Thyroid gland (tissue), 4 donors: ENCODE results near the gene ITPKB. TPM values are rescaled to one million over a fixed set of nuclear protein-coding genes. Genes with fewer than 3 reads are reported as not detected.

Experiments used
- DNase-seq, 2 donors: peaks; one replicate each; pipeline ENCODE4 v3.0.0-alpha.2; 2019
- H3K27ac ChIP-seq, 3 donors: fragments of 200-600 bp; sonication (generic); 1 replicate in 2 of 3; 2 replicates in 1 of 3; pipeline ENCODE4 v1.5.1; 2016 to 2019; ENCODE audit warnings: mild to moderate bottlenecking in 1 of 3, moderate library complexity in 1 of 3
- H3K27me3 ChIP-seq: fragments of 200-600 bp; sonication (generic); one replicate; pipeline ENCODE4 v1.5.1; 2019
- H3K36me3 ChIP-seq, 2 donors: fragments of 200-600 bp; sonication (generic); one replicate each; pipeline ENCODE4 v1.5.1; 2016 to 2019
- H3K4me1 ChIP-seq, 2 donors: fragments of 200-600 bp; sonication (generic); one replicate each; pipeline ENCODE4 v1.5.1; 2017 to 2019
- H3K4me3 ChIP-seq, 3 donors: fragments of 200-600 bp; sonication (generic); replicated peaks in 1 of 3; 1 replicate in 2 of 3; 2 replicates in 1 of 3; pipeline ENCODE4 v1.5.1; 2016; ENCODE audit warnings: mild to moderate bottlenecking in 1 of 3
- H3K9me3 ChIP-seq: fragments of 200-600 bp; sonication (generic); one replicate; pipeline ENCODE4 v1.5.1; 2017
- POLR2A ChIP-seq, 2 donors: fragments of 450-650 bp; IDR thresholded peaks; one replicate each; pipeline ENCODE4 v1.6.1; 2017; ENCODE audit warnings: antibody characterized with exemption in 2 of 2, mild to moderate bottlenecking in 2 of 2, moderate library complexity in 1 of 2
- WGBS, 2 donors: methylation state at CpG; one replicate each; pipeline ENCODE4 v1.1.5; 2017; 5-methylcytosine and 5-hydroxymethylcytosine counted together
- intact Hi-C: fragments of 100-400 bp; cut with DNase I; formaldehyde crosslinking; loops from one replicate; pipeline ENCODE4 v1.15.1; 2023
- total RNA-seq, 4 donors: library from RNA; depleted of rRNA; stranded (reverse); fragments of >200 nt; gene quantifications; one replicate each; pipeline ENCODE4 v1.2.3, GENCODE V29; 2016
- TF ChIP-seq, protein P1 (sequence below), 6 experiments: fragments of 200-600 bp in 3 of 6; fragments of 450-650 bp in 3 of 6; sonication (generic) in 3 of 6; IDR thresholded peaks; one replicate each; pipeline ENCODE4 v1.5.1; 2016 to 2019; ENCODE audit warnings: antibody characterized with exemption in 6 of 6, mild to moderate bottlenecking in 2 of 6, inconsistent platforms in 1 of 6, moderate library complexity in 1 of 6

Gene ITPKB
- total RNA-seq, 4 donors from 2014 or later: 19.1 to 24.0 (median 22.2) TPM

DNA sequence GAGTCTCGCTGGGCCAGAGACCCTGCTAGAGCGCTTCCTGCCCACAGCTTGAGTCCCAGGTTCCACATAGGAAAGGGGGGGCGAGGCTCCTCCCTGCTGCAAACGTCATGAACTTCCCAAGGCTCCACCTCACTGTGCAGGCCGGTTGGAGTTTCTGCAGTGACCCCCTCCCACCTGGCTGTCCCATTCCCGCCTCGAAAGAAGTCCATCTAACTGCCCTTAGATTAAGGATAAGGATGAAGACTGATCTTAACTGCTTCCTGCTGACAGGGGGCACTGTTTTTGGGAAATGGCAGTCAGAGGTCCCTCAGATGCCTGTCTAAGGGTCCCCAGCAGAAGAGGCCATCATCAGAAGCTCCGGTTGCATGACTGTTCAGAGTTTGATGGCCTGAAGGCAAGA is 127.8 kb downstream of the ITPKB start:
- H3K27me3 ChIP-seq: no peaks in the 10 kb centered on the region
- WGBS, 2 donors: 50 to 56% methylated on average over 8 of the region's 8 CpGs

DNA sequence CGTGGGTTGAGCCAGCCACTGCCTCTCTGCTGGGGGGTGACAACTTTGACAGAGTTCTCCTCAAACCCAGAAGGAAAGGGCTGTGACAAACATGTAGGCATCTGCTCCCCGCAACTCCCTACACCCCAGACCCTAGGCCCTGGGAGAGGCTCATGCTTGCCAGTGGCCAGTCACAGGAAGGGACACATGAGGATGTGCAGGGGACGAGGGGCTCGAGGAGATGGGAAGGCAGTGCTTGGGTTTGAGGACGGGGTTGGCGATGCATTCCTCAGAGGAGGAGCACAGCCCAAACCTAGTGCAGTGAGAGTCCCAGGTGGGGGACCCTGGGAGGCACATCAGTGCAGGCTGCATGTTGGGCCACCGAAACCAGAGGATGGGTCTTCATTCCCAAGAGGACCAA is 128.4 kb downstream of the ITPKB start:
- H3K36me3 ChIP-seq: no peaks in the 10 kb centered on the region
- H3K27me3 ChIP-seq: no peaks in the 10 kb centered on the region
- no peaks in the 10 kb centered on the region for H3K4me1 ChIP-seq
- H3K27ac ChIP-seq: no peak overlapping the region
- no peak for DNase-seq
- 86 to 93% methylated on average over 6 to 7 of the region's 7 CpGs for WGBS, 2 donors
- H3K4me3 ChIP-seq: no peak overlapping the region
- TF ChIP-seq, protein P1, sequence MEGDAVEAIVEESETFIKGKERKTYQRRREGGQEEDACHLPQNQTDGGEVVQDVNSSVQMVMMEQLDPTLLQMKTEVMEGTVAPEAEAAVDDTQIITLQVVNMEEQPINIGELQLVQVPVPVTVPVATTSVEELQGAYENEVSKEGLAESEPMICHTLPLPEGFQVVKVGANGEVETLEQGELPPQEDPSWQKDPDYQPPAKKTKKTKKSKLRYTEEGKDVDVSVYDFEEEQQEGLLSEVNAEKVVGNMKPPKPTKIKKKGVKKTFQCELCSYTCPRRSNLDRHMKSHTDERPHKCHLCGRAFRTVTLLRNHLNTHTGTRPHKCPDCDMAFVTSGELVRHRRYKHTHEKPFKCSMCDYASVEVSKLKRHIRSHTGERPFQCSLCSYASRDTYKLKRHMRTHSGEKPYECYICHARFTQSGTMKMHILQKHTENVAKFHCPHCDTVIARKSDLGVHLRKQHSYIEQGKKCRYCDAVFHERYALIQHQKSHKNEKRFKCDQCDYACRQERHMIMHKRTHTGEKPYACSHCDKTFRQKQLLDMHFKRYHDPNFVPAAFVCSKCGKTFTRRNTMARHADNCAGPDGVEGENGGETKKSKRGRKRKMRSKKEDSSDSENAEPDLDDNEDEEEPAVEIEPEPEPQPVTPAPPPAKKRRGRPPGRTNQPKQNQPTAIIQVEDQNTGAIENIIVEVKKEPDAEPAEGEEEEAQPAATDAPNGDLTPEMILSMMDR (IDR thresholded peaks at IDR 0.05): no peak
- TF ChIP-seq POLR2A (IDR thresholded peaks at IDR 0.05): no peak
- no peaks in the 10 kb centered on the region for H3K9me3 ChIP-seq
- intact Hi-C loops: no loop called here

More for the DNA sequence above, 127.8 kb downstream of the ITPKB start:
- H3K27ac ChIP-seq: no peak overlapping the region
- no peaks in the 10 kb centered on the region for H3K36me3 ChIP-seq
- no peak for DNase-seq
- no peak overlapping the region for H3K4me3 ChIP-seq
- no peaks in the 10 kb centered on the region for H3K4me1 ChIP-seq
- no peak for TF ChIP-seq POLR2A (IDR thresholded peaks at IDR 0.05)
- TF ChIP-seq, protein P1 (IDR thresholded peaks at IDR 0.05): no peak
- H3K9me3 ChIP-seq: no peaks in the 10 kb centered on the region
- intact Hi-C loops: no loop called here

DNA sequence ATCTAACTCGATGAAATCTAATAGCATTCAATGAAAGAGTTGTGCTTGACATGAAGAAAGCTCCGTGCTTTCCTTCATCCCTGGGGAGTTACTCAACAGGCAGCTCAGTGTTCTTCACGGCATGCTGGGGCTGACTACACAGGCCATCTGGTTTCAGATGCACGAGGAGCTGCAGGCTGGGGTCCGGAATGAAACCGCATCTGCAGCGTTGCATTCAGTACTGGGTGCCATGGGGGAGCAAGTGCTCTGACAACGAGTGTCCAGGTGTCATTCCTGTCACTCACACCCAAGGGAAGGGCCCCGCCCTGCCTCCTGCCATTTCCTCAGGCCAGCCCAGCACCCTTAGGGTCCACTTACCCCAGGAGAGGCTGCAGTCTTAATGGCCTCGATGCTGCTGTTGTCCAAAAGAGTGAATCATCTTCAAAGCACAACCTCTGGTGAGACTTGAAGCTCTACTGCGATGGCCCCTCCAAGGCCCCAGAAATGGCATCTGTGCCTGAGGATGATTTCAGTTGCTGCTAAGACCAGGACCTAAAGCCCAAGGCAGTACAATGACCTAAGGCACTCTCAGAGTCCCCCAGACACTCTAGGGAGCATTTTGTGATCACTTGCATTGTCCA is 129.1 kb downstream of the ITPKB start:
- TF ChIP-seq, protein P1 (IDR thresholded peaks at IDR 0.05): no peak
- TF ChIP-seq POLR2A (IDR thresholded peaks at IDR 0.05): no peak
- intact Hi-C loops: loop anchor here (5.0 kb wide), 1 partner anchor 63 kb away; the partner anchor contains the start of gene STUM
- H3K4me3 ChIP-seq: no peak overlapping the region
- no peak overlapping the region for H3K27ac ChIP-seq
- no peak for DNase-seq
- H3K36me3 ChIP-seq: no peaks in the 10 kb centered on the region
- no peaks in the 10 kb centered on the region for H3K27me3 ChIP-seq
- WGBS, 2 donors: 83 to 84% methylated on average over 10 to 11 of the region's 11 CpGs
- H3K4me1 ChIP-seq: no peaks in the 10 kb centered on the region
- no peaks in the 10 kb centered on the region for H3K9me3 ChIP-seq

DNA sequence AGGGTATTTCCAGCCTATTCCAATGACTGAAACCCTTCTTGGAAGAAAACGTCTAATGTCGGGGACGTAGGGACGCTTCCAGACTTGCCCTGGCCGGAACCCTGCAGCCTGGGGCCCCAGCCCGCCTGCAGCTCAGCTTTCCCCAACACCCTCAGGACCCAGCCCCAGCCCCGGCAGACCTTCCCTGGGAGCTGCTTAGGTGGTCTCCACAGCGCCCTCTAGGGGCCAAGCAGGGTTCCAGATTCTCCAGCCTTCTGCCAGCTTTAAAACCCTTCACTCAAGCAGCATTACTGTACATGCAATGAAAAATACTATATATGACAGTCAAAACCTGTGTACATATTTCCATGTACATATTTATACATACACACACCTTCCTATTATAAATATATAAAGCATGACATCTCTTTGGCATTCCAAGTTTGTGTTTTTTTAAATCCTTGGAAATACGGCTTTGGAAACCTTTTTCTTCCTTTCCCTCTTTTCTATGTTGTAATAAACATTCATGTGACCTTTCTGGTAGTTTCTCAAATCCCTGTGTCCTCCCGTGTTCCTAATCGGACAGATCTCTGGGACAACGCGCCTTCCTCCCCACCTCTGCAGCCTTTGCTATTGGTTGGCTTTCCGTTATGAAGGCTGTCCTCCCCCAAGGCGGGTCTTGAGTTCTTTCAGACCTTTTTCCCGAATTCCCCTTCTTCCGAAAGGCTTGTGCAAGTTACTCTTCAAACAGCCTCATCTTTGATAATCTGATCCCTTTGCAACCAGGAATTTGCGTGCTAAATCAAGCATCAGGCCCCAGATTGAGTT is 130.2 kb downstream of the ITPKB start:
- WGBS, 2 donors: 52 to 58% methylated on average over 17 to 18 of the region's 18 CpGs
- Histone ChIP-seq H3K27me3 (no peaks in the 10 kb centered on the region), H3K36me3 (no peaks in the 10 kb centered on the region), H3K4me3 (no peak overlapping the region), H3K27ac (no peak overlapping the region), H3K9me3 (no peaks in the 10 kb centered on the region), H3K4me1 (peaks cover 0 to 8% of the 10 kb centered on the region in 2 donors)
- DNase-seq: peak; percentile 58 to 66
- intact Hi-C loops: loop anchor here (5.0 kb wide), 1 partner anchor 62 kb away; the partner anchor contains the start of gene STUM
- TF ChIP-seq POLR2A (IDR thresholded peaks at IDR 0.05): no peak
- TF ChIP-seq, protein P1 (IDR thresholded peaks at IDR 0.05): peak; percentile 39 to 83 (median 60)

DNA sequence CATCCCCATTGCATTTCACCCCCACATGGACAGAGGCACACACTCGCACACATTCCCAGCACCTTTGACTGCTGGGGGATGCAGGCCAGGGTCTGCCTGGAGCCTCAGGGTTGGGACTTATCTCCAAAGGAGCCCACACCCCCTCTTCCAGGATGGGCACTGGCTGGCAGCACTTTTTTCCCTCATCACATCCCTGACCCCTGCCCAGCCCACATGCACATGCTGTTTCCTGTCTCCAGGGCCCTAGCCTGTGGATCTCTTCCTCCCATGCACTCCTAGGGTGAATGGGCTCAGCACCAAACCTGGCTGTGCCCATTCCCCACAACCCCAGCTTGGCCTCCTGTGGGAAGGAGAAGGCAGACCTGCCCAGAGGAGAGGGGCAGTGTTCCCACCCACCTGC is 131.3 kb downstream of the ITPKB start:
- 100% methylated on average over 1 of the region's 1 CpG for WGBS, 2 donors
- peaks cover 4 to 16% of the 10 kb centered on the region in 2 donors for H3K4me1 ChIP-seq
- H3K36me3 ChIP-seq: no peaks in the 10 kb centered on the region
- no peak overlapping the region for H3K27ac ChIP-seq
- intact Hi-C loops: loop anchor here (5.0 kb wide), 1 partner anchor 61 kb away; the partner anchor contains the start of gene STUM
- no peaks in the 10 kb centered on the region for H3K27me3 ChIP-seq
- no peak for TF ChIP-seq POLR2A (IDR thresholded peaks at IDR 0.05)
- TF ChIP-seq, protein P1 (IDR thresholded peaks at IDR 0.05): no peak
- DNase-seq: no peak
- H3K4me3 ChIP-seq: no peak overlapping the region
- H3K9me3 ChIP-seq: no peaks in the 10 kb centered on the region
